LNCaP clone FGC (cell line): ENCODE measurements around the gene ZMYM2.

ENCODE experiments used
- DNase-seq: peaks from one replicate; pipeline ENCODE4 v3.0.0-alpha.2; 2011; ENCODE audit warnings: low read depth
- H3K4me3 ChIP-seq: 2 replicates; pipeline ENCODE4 v1.5.1; 2011; ENCODE audit warnings: mild to moderate bottlenecking, low read depth, low read length, control low read depth
- TF ChIP-seq, protein P1 (sequence below): IDR thresholded peaks from 2 replicates; pipeline ENCODE4 v1.5.1; 2012; ENCODE audit warnings: mild to moderate bottlenecking; ENCODE audit not compliant: control insufficient read depth, insufficient read depth; ENCODE audit errors: extremely low read depth

Gene ZMYM2

DNA sequence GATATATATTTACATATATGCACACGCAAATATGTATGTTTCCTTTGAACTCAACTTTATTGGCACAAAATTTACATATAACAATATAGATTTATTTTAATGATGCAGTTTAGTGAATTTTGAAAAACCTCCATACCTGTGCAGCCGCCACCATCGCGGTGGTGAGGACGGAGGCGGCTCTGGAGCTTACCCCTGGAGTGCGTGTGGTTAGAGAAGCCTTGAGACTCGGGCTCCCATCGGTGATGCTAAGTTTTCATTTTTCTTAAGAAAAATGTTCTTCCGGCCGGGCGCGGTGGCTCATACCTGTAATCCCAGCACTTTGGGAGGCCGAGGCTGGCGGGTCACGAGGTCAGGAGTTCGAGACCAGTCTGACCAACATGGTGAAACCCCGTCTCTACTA lies 170.5 kb downstream of the ZMYM2 start:
- DNase-seq, result no peak
- TF ChIP-seq, protein P1, sequence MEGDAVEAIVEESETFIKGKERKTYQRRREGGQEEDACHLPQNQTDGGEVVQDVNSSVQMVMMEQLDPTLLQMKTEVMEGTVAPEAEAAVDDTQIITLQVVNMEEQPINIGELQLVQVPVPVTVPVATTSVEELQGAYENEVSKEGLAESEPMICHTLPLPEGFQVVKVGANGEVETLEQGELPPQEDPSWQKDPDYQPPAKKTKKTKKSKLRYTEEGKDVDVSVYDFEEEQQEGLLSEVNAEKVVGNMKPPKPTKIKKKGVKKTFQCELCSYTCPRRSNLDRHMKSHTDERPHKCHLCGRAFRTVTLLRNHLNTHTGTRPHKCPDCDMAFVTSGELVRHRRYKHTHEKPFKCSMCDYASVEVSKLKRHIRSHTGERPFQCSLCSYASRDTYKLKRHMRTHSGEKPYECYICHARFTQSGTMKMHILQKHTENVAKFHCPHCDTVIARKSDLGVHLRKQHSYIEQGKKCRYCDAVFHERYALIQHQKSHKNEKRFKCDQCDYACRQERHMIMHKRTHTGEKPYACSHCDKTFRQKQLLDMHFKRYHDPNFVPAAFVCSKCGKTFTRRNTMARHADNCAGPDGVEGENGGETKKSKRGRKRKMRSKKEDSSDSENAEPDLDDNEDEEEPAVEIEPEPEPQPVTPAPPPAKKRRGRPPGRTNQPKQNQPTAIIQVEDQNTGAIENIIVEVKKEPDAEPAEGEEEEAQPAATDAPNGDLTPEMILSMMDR, result no peak
- no peak overlapping the region for H3K4me3 ChIP-seq

DNA sequence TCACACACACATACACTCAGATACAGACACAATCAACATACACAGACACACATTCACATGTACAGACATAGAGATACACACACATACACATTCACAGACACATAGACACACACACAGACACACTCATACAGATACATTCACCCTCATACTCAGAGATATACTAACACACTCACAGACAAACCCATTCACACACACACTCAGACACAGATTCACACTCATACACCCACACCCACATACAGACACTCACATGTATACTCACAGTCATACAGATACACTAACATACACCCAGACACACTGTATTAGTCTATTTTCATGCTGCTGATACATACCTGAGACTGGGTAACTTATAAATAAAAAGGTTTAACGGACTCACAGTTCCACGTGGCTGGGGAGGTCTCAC lies 171.5 kb downstream of the ZMYM2 start:
- H3K4me3 ChIP-seq, result no peak overlapping the region
- TF ChIP-seq, protein P1, result no peak
- no peak for DNase-seq

DNA sequence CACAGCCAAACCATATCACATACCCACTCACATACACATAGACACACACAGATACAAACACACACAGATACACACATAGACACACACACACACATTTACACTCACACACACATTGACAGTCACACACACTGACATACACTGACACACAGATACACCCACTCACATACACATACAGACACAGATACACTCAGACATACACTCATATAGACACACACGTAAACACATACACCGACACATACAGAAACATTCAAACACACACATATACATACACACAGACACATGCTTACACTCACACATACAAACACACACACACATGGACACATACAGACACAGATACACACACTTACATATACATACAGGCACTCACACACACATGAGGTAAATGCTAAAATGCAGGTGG lies 172.1 kb downstream of the ZMYM2 start:
- TF ChIP-seq, protein P1, result no peak
- no peak for DNase-seq
- no peak overlapping the region for H3K4me3 ChIP-seq

DNA sequence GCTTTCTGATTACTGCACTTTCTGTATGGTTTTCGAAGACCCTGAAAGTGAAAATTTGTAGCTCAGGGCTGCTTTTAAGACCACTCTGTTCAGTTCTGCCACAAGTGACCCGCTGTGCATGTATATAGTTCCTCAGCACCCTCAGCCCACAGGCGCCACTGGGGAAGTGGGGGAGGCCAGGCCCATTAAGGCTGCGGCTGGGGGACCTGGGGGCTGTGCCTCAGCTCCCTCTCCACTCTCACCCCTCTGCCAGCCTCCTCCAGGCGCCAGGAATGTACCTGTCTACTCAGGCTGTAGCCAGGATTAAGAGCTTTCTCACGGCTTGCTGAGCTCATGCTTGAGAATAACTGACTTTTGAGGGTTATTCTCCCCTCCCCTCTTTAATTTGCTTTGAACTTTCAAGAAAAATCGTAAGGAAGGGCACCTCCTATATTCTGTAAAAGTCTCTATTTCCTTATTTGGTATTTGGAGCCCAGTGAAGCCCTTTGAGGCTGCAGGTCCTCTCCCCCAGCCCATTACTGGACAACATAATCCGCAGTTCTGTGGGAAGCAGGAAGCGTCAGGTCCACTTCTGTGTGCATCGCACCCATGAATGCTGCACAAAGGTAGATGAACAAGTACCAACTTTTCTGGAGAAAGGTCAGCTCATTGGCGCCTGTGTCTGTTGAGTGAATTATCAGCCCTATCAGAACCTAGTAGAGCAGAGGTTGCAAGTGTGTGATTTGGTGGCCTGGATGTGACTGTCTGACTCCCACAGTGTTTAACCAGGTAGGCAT lies 172.7 kb downstream of the ZMYM2 start:
- no peak for DNase-seq
- no peak overlapping the region for H3K4me3 ChIP-seq
- TF ChIP-seq, protein P1, result no peak

DNA sequence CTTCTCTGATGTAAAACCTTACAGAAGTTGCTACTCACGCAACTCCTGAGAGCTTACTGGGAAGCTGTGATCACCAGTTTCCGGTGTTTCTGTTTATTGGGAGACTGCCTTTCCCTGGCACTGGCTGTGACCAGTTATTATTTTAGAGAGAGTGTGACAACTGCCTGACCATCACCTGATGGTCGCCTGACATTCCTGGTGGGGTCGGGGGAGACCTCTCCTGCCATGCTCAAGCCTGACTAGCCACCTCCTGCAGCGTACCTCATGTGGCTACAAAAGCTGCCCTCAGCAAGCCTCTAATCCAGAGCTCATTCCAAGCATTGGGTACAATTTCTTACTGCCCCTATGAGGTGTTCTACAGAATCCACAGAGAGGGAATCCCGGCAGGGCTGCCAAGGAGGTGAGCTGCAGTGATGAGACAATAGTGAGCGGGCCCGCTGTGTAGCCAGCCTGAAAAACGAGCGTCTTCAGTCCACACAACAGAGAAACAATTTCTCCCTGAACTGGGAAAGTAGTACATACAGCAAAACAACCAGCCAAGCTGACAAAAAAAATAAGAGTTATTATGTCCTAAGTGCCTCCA lies 173.6 kb downstream of the ZMYM2 start:
- DNase-seq, result no peak
- H3K4me3 ChIP-seq, result no peak overlapping the region
- TF ChIP-seq, protein P1, result no peak

DNA sequence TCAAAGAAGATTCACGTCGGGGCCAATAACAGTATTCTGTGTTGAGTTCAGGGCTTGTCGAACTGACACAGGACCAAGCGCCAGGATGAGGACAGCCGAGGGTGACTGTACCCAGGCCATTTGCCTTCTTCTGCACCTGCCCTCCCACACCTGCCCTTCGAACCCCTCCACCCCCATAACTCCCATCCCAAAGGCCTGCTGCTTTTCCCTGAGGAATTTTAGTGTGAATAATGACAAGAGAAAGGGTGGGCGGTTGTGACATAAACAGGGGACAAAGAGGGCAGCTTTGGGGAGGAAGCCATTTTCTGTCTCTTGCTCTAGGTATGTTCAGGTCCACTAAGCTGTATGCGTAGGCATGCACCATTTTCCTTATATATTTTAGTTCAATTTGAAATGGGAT lies 176.2 kb downstream of the ZMYM2 start:
- no peak overlapping the region for H3K4me3 ChIP-seq
- no peak for DNase-seq
- TF ChIP-seq, protein P1, result no peak
